Right forelimb (tissue), 1 donor: ENCODE measurements around the gene PHLPP1.
"Not testable (repeated sequence)": the region's sequence is repeated elsewhere in the genome, so short reads cannot be mapped to it uniquely, and the experiment has no call there.

Source experiments
- DNase-seq: peaks from one replicate; pipeline ENCODE4 v3.0.0-alpha.2; 2018

The PHLPP1 gene

GRCh38 chr18:62717925-62718800 is 2.8 kb downstream of the PHLPP1 start:
- no peak for DNase-seq

DNA sequence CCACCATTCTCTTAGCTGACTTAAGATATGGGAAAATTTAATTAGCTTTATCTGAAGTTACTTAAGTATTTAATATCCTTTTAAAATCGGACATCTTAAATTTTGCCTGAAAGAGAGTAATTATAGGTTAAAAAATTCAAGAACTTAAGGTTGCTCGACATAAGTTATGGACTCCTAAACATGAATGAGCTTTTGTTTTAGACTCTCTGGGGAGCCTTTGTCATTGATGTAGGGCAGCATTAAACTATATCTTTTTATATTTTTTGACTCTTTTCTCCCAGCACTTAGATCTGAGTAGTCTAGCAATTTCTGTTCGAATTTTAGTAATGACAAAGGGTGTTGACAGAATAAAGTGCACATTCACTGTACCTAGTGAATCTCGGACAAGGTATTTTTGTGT is 4.7 kb downstream of the PHLPP1 start:
- no peak for DNase-seq

- DNase-seq: no peak
These were observed 5.6 kb downstream of the PHLPP1 start for GRCh38 chr18:62720766-62721613.

- DNase-seq: no peak
These were observed 6.8 kb downstream of the PHLPP1 start for GRCh38 chr18:62721839-62722795.

GRCh38 chr18:62723666-62724281 is 8.4 kb downstream of the PHLPP1 start:
- no peak for DNase-seq

GRCh38 chr18:62725896-62726295 is 10.6 kb downstream of the PHLPP1 start:
- no peak for DNase-seq

- no peak for DNase-seq
These were observed 12.9 kb downstream of the PHLPP1 start for GRCh38 chr18:62728254-62728653.

- DNase-seq: no peak
These were observed 14.4 kb downstream of the PHLPP1 start for GRCh38 chr18:62729487-62730386.

DNA sequence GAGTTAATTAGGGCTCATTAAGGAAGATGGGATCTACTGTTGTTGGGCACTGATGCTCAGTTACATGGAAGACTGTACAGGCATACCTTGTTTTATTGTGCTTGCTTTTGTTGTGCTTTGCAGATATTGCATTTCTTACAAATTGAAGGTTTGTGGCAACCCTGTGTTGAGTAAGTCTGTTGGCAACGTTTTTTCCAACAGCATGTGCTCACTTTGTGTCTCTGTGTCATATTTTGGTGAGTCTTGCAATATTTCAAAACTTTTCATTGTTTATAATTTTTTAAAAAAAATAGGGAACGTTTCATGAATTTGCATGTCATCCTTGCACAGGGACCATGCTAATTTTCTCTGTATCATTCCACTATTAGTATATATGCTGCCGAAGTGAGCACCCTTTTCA is 15.6 kb downstream of the PHLPP1 start:
- no peak for DNase-seq

GRCh38 chr18:62732617-62733016 is 17.3 kb downstream of the PHLPP1 start:
- no peak for DNase-seq

- no peak for DNase-seq
These were observed 18.9 kb downstream of the PHLPP1 start for GRCh38 chr18:62734290-62734689.

DNA sequence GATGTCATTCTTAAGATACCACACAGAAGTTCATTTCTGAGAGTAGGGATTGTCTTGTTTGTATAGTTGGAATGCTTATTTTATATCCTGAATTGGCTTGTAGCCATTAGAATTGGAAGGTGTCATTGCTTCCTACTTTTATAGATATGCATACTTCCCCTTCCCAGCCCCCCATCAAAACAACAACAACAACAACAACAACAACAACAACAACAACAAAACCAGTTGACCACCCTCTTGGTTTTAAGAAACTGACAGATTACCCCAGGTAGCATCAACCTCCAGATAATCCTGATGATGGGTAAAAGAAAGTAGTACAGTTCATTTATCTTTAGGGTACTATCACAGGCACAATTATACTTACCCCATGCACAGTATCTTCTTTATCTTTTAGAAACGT is 20.0 kb downstream of the PHLPP1 start:
- DNase-seq: no peak

DNA sequence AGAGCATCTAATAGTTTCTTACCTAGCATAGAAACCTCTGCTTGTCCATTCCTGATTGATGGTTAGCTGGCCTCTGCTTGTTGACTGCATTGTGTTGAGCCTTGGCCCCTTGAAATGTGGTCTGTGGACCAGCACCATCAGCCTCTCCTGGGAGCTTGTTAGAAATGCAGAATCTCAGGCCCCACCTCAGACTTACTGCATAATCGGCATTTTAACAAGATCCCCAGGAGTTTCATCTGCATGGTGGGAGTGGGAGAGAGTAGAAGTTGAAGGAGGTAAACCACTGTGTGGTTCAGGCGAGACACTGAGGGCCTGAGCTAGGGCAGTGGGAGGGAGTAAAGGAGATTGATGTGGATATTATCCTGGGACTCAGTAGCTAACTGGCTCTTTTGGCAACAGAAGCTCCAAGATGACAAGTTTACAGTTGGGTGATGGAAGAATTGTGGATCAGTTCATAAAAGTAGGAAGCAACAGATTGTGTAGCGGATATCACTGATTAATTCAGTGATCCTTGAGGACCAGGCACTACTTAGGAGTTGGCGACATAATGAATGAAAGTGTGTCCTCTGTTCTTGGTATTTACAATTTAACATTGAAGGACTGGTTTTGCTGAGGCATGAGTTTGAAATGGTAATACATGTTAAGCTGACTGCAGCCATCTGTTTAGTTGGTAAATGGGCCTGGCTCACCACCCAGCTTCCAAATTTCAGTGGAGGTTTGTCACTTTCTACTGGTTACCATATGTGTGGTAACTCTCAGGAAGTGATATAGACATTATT is 20.9 kb downstream of the PHLPP1 start:
- DNase-seq: no peak

DNA sequence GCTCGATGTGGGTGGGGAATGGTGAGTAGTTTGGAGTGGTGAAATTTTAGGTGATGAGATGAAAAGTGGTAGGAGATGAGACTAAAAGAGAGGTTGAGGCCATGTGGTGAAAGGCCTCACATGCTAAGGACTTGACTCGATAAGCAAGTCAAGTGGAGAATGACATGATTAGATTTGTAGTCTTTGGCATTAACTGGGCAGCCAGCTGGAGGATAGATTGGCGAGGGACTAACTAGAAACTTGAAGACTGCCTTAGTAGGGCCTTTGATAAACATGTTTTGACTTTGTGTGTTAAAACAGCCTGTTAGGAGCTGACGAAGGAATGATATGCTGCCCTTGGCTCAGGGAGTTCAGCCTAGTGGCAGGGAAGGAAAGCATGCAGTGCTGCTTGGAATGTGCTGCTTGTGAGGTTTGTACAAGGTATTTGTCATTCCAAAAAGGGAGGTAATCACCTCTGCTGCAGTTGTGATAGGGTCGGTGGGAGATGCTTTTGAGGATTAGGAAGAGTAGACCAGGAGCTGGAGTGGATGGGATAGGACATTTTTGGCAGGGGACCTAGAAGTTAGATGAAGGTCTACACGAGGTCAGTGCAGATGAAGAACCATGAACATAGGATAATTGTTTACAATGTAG is 22.0 kb downstream of the PHLPP1 start:
- DNase-seq: no peak

DNA sequence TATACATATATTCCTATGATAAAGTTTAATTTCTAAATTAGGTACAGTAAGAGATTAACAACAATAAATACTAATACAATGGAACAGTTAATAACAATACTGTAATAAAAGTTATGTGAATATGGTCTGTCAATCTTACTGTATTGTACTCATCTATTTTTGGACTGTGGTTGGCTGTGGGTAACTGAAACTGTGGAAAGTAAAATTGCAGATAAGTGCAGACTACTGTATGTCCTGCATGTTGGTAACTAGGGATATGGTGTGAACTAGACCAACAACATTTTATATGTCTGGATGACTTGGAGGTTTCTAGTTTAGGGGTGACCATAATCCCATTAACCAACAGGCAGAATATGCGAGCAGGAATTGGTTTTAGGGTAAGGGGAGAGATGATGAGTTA is 23.3 kb downstream of the PHLPP1 start:
- DNase-seq: no peak

DNA sequence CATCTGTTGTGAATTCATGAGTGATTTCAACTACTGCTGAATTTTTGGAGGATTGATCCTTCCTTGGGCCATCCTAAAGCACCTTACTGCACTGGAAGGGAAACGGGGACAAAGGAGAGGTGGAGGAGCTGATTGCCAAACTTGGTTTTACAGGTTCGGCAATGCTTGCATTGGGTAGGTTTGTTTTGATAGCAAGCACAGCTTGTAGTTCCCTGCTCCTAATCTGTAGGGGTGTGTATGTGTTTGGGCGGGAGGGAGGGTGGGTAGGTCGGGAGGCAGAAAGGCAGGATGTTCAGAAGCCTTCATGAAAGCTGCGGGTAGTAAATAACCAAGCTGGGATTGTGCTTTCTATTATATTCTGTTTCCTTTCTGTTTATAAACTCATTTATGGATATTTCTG is 24.6 kb downstream of the PHLPP1 start:
- no peak for DNase-seq

DNA sequence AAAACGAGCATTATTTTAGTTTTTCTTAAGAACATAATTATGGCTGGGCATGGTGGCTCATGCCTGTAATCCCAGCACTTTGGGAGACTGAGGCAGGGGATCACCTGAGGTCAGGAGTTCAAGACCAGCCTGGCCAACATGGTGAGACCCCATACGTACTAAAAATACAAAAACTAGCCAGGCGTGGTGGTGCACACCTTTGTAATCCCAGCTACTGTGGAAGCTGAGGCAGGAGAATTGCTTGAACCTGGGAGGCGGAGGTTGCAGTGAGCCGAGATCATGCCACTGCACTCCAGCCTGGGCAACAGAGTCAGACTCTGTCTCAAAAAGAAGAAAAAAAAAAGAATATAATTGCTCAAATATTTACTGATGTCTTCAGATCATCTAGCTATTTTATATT is 25.3 kb downstream of the PHLPP1 start:
- not testable (repeated sequence) for DNase-seq

DNA sequence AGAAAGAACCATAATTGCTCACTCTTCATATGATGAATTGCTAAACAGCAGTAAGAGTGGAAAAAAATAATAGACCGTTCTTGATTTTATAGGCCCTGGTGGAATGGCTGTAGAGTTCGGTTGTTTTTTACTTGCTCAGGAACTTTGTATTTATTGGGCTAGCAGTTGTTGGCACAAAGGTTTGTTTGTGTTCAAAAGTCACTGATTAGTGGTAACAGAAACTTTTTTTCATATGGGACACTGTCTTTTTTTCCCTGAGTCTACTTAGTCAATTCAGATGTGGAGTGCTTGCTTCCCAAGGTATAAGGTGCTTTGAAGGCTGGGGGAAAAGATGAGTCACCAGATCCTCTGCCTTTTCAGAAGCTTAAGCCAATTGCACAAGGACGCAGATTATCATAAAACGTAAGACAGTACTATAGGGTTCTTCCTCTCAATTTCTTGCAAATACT is 25.8 kb downstream of the PHLPP1 start:
- no peak for DNase-seq

DNA sequence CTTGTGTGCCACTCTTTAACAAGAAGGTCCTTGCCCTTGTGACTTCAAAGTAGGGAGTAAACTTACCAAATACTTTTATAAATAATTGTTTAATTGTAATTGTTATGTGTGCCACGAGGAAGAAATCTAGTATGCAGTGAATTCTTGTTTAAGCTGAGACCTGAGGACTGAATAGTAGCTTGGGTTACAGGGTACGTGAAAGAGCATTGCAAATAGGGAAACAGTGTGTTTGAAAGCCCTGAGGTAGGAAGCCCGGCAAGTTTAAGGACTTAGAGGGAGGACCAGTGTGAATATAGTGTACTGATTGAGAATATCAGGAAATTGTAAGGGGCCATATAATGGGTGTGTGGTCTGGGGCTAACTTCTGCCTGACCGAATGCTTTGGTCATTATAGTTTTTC is 26.2 kb downstream of the PHLPP1 start:
- no peak for DNase-seq
